Heart left ventricle (tissue), 13 donors: ENCODE data around the gene PLCH1.

Experiments used
- CTCF ChIP-seq, 12 donors: fragments of 200-600 bp; sonication (generic) in 4 of 12; IDR thresholded peaks; one replicate each; pipeline versions ENCODE4 v1.5.0 to v1.8.0; 2018 to 2022; ENCODE audit warnings: antibody characterized with exemption in 12 of 12, mild to moderate bottlenecking in 5 of 12
- POLR2A ChIP-seq, 2 donors: fragments of 450-650 bp; IDR thresholded peaks; one replicate each; pipeline ENCODE4 v1.6.1; 2017; ENCODE audit warnings: antibody characterized with exemption in 2 of 2, mild to moderate bottlenecking in 2 of 2, moderate library complexity in 2 of 2
- donor health status: ischemic (EF 13 %, LVEDD 7.1; RV severe dilation, severe dysfunction).
- donor health status: DM: no; HTN: yes; CAD: no.
- donor health status: DM: no; HTN: no; CAD: no.
- donor health status: ischemic (EF 25% LVEDD 6.9; RV normal size, moderate dysfunction).
- donor health status: ischemic (EF 25% LVEDD 5.7; RV mildly dilated, moderate dysfunction).
- donor health status: ischemic (EF 35%, LVEDD 5.7; RV mildly dilated, moderate dysfunction).
- donor health status: nonischemic (EF 11% LVEDD 7.7; RV severe dilation, severe dysfunction).
- donor health status: DM: yes; HTN: yes; CAD: no.
- donor health status: PGD.
- donor health status: ischemic (EF 29% LVEDD 5.4; RV normal size, mild dysfunction).
- donor health status: nonischemic (EF 23%, LVEDD 6.1; RV moderate dilation, normal function).

- TF ChIP-seq CTCF (IDR thresholded peaks at IDR 0.05) = no peak
- TF ChIP-seq POLR2A (IDR thresholded peaks at IDR 0.05) = no peak
Measured at GRCh38 chr3:155682426-155683343, 62.2 kb downstream of the PLCH1 start.
